Measurements from ENCODE around the gene SPATA17.

DNA sequence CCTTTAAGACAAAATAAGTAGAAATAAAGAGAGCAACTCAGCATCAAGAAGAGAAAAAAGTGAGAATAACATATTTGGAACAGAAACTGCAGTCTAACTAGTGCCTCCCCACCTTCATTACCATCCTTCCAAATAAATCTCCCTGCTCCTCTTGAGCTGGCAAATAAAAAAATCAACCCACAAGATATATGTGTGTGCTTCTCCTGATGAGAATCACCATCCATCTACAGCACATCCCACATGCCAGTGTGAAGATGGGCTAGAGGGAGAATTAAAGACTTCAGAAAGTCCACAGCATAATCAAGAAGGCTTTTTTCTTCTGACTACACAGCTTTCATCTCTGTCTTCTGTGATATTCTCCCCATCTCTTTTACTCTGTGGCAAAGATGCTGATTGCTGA, 244.1 kb downstream of the SPATA17 start:
- no peak for TF ChIP-seq CTCF (conservative IDR thresholded peaks at IDR 0.05 in 1 of 2, IDR thresholded peaks at IDR 0.05 in 1 of 2; ENCODE audit: extremely low read depth in 1 of 2, insufficient read depth in 1 of 2, low read depth in 1 of 2, low read length in 2 of 2)
- no peak for TF ChIP-seq EZH2 (IDR thresholded peaks at IDR 0.05; ENCODE audit: borderline replicate concordance, low read length)
